ENCODE data around the gene COX4I1. TPM values are rescaled to one million over a fixed set of nuclear protein-coding genes. Genes with fewer than 3 reads are reported as not detected.

Gene COX4I1
- total RNA-seq, 1 donor from 2014 or later = 459 TPM

- H3K27ac Mint-ChIP-seq (ENCODE audit: unreplicated experiment) = no peak overlapping the region
- Histone ChIP-seq H3K4me3 (ENCODE audit: insufficient read depth, low read depth, low read length) (no peak overlapping the region), H2AFZ (ENCODE audit: low read depth, low read length) (no peak overlapping the region), H3K9ac (ENCODE audit: low read length) (no peak overlapping the region), H4K20me1 (ENCODE audit: insufficient read depth, low read length) (no peaks in the 10 kb centered on the region), H3K4me1 (ENCODE audit: insufficient read depth, low read length) (no peaks in the 10 kb centered on the region), H3K9me3 (ENCODE audit: insufficient read depth, low read depth, low read length) (no peaks in the 10 kb centered on the region), H3K79me2 (ENCODE audit: insufficient read depth, low read length) (no peaks in the 10 kb centered on the region), H3K27ac (ENCODE audit: low read depth, low read length) (no peak overlapping the region), H3K4me2 (ENCODE audit: low read length) (no peak overlapping the region), H3K36me3 (ENCODE audit: insufficient read depth, low read length) (no peaks in the 10 kb centered on the region), H3K27me3 (ENCODE audit: insufficient read depth, low read length) (peaks cover 16% of the 10 kb centered on the region)
- no peaks in the 10 kb centered on the region for H3K36me3 Mint-ChIP-seq (ENCODE audit: low read depth, unreplicated experiment)
- peak; percentile 70 for TF ChIP-seq CTCF (IDR thresholded peaks at IDR 0.05; ENCODE audit: insufficient read depth, low read depth, low read length)
- TF ChIP-seq EZH2 (IDR thresholded peaks at IDR 0.05; ENCODE audit: insufficient read depth, low read length) = no peak
- H3K4me1 Mint-ChIP-seq (ENCODE audit: low read depth, unreplicated experiment) = no peaks in the 10 kb centered on the region
- H3K9me3 Mint-ChIP-seq (ENCODE audit: unreplicated experiment) = peaks cover 4% of the 10 kb centered on the region
- peaks cover 42% of the 10 kb centered on the region for H3K27me3 Mint-ChIP-seq (ENCODE audit: low read depth, unreplicated experiment)
- FAIRE-seq (no peak), DNase-seq (ENCODE audit: low read depth) (peak; percentile 45)
- H3K4me3 Mint-ChIP-seq (ENCODE audit: unreplicated experiment) = no peak overlapping the region
These were observed 19.8 kb downstream of the COX4I1 start for GRCh38 chr16:85819245-85819644.

GRCh38 chr16:85819771-85820170 is 20.3 kb downstream of the COX4I1 start:
- DNase-seq (ENCODE audit: low read depth) (peak; percentile 8), FAIRE-seq (no peak)
- H3K27me3 Mint-ChIP-seq (ENCODE audit: low read depth, unreplicated experiment) = peaks cover 38% of the 10 kb centered on the region
- no peak overlapping the region for H3K27ac ChIP-seq (ENCODE audit: low read depth, low read length)
- no peaks in the 10 kb centered on the region for H4K20me1 ChIP-seq (ENCODE audit: insufficient read depth, low read length)
- H3K9me3 ChIP-seq (ENCODE audit: insufficient read depth, low read depth, low read length) = no peaks in the 10 kb centered on the region
- peaks cover 4% of the 10 kb centered on the region for H3K9me3 Mint-ChIP-seq (ENCODE audit: unreplicated experiment)
- no peak overlapping the region for H3K9ac ChIP-seq (ENCODE audit: low read length)
- no peaks in the 10 kb centered on the region for H3K36me3 Mint-ChIP-seq (ENCODE audit: low read depth, unreplicated experiment)
- TF ChIP-seq CTCF (IDR thresholded peaks at IDR 0.05; ENCODE audit: insufficient read depth, low read depth, low read length) = no peak
- TF ChIP-seq EZH2 (IDR thresholded peaks at IDR 0.05; ENCODE audit: insufficient read depth, low read length) = no peak
- no peak overlapping the region for H3K27ac Mint-ChIP-seq (ENCODE audit: unreplicated experiment)
- no peak overlapping the region for H3K4me2 ChIP-seq (ENCODE audit: low read length)
- H3K4me3 ChIP-seq (ENCODE audit: insufficient read depth, low read depth, low read length) = no peak overlapping the region
- peaks cover 14% of the 10 kb centered on the region for H3K27me3 ChIP-seq (ENCODE audit: insufficient read depth, low read length)
- no peak overlapping the region for H2AFZ ChIP-seq (ENCODE audit: low read depth, low read length)
- no peaks in the 10 kb centered on the region for H3K4me1 ChIP-seq (ENCODE audit: insufficient read depth, low read length)
- no peaks in the 10 kb centered on the region for H3K4me1 Mint-ChIP-seq (ENCODE audit: low read depth, unreplicated experiment)
- H3K36me3 ChIP-seq (ENCODE audit: insufficient read depth, low read length) = no peaks in the 10 kb centered on the region
- H3K79me2 ChIP-seq (ENCODE audit: insufficient read depth, low read length) = no peaks in the 10 kb centered on the region
- no peak overlapping the region for H3K4me3 Mint-ChIP-seq (ENCODE audit: unreplicated experiment)

DNA sequence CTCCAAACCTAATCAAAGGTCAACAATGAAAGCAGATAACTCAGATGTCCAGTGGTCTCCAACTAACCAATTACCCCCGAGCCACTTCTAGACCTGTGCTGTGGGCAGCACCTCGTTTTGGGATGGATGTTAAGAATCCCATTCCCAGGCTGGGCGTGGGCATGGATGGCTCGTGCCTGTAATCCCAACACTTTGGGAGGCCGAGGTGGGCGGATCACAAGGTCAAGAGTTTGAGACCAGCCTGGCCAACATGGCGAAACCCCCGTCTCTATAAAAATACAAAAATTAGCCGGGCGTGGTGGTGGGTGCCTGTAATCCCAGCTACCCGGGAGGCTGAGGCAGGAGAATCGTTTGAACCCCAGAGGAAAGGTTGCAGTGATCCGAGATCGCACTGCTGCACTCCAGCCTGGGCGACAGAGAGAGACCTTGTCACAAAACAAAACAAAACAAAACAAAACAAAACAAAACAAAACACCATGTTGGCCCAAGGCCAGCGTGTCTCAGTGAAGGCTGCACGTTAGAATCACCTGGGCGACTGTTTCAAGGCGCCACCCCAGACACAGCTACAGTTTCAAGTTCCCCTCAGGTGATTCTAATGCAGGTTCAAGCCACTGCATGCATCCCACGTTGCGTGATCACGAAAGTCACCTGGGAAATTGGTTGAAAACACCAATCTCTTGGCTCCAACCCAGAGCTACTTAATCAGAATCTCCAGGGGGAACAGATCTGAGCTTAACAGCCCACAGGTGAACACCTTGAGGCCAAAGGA is 21.3 kb downstream of the COX4I1 start:
- no peaks in the 10 kb centered on the region for H4K20me1 ChIP-seq (ENCODE audit: insufficient read depth, low read length)
- H3K27me3 Mint-ChIP-seq (ENCODE audit: low read depth, unreplicated experiment) = peaks cover 38% of the 10 kb centered on the region
- H3K4me3 ChIP-seq (ENCODE audit: insufficient read depth, low read depth, low read length) = no peak overlapping the region
- no peak overlapping the region for H2AFZ ChIP-seq (ENCODE audit: low read depth, low read length)
- H3K4me1 ChIP-seq (ENCODE audit: insufficient read depth, low read length) = no peaks in the 10 kb centered on the region
- no peak for TF ChIP-seq EZH2 (IDR thresholded peaks at IDR 0.05; ENCODE audit: insufficient read depth, low read length)
- no peak for TF ChIP-seq CTCF (IDR thresholded peaks at IDR 0.05; ENCODE audit: insufficient read depth, low read depth, low read length)
- no peak for FAIRE-seq
- H3K4me1 Mint-ChIP-seq (ENCODE audit: low read depth, unreplicated experiment) = no peaks in the 10 kb centered on the region
- peaks cover 4% of the 10 kb centered on the region for H3K9me3 Mint-ChIP-seq (ENCODE audit: unreplicated experiment)
- H3K4me2 ChIP-seq (ENCODE audit: low read length) = no peak overlapping the region
- no peak for DNase-seq (ENCODE audit: low read depth)
- H3K27me3 ChIP-seq (ENCODE audit: insufficient read depth, low read length) = peaks cover 14% of the 10 kb centered on the region
- no peak overlapping the region for H3K27ac ChIP-seq (ENCODE audit: low read depth, low read length)
- H3K36me3 Mint-ChIP-seq (ENCODE audit: low read depth, unreplicated experiment) = peaks cover 1% of the 10 kb centered on the region
- H3K9ac ChIP-seq (ENCODE audit: low read length) = no peak overlapping the region
- H3K79me2 ChIP-seq (ENCODE audit: insufficient read depth, low read length) = no peaks in the 10 kb centered on the region
- no peak overlapping the region for H3K27ac Mint-ChIP-seq (ENCODE audit: unreplicated experiment)
- H3K36me3 ChIP-seq (ENCODE audit: insufficient read depth, low read length) = no peaks in the 10 kb centered on the region
- H3K4me3 Mint-ChIP-seq (ENCODE audit: unreplicated experiment) = no peak overlapping the region
- no peaks in the 10 kb centered on the region for H3K9me3 ChIP-seq (ENCODE audit: insufficient read depth, low read depth, low read length)

All from astrocyte (in vitro differentiated cells and primary cell).